22Rv1 (cell line): ENCODE results near the gene PPP1R12B.
"Not testable (repeated sequence)": the region's sequence is repeated elsewhere in the genome, so short reads cannot be mapped to it uniquely, and the experiment has no call there.

Experiments
- H3K27ac ChIP-seq: fragments of 450-650 bp; 2 replicates; pipeline ENCODE4 v1.5.1; 2017
- ZFX ChIP-seq: fragments of 450-650 bp; IDR thresholded peaks from 2 replicates; pipeline ENCODE4 v1.6.1; 2017; ENCODE audit warnings: antibody characterized with exemption, borderline replicate concordance
- TF ChIP-seq, protein P1 (sequence below): fragments of 450-650 bp; IDR thresholded peaks from 2 replicates; pipeline ENCODE4 v1.5.1; 2017; ENCODE audit warnings: mild to moderate bottlenecking

The PPP1R12B gene

DNA sequence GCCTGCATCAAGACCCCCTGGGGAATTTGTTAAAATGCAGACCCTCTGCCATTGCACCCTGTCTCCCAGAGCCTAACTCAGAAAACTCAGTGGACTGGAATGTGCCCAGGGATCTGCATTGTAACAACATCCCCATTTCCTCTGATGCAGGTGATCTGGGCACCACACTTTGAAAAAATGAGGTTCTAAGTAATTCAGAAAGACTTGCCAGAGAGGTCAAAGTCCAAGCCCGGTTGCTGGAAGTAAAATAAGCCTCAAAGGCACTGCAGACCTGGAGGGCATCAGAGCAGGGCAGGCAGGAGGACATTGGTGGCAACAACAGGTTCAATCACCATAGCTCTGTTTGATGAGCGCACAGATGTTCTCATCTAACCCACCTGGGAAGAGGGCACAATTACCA lies 271.0 kb downstream of the PPP1R12B start:
- TF ChIP-seq, protein P1, sequence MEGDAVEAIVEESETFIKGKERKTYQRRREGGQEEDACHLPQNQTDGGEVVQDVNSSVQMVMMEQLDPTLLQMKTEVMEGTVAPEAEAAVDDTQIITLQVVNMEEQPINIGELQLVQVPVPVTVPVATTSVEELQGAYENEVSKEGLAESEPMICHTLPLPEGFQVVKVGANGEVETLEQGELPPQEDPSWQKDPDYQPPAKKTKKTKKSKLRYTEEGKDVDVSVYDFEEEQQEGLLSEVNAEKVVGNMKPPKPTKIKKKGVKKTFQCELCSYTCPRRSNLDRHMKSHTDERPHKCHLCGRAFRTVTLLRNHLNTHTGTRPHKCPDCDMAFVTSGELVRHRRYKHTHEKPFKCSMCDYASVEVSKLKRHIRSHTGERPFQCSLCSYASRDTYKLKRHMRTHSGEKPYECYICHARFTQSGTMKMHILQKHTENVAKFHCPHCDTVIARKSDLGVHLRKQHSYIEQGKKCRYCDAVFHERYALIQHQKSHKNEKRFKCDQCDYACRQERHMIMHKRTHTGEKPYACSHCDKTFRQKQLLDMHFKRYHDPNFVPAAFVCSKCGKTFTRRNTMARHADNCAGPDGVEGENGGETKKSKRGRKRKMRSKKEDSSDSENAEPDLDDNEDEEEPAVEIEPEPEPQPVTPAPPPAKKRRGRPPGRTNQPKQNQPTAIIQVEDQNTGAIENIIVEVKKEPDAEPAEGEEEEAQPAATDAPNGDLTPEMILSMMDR, result no peak
- TF ChIP-seq ZFX, result no peak
- no peak overlapping the region for H3K27ac ChIP-seq

- H3K27ac ChIP-seq, result not testable (repeated sequence)
Measured at GRCh38 chr1:202620036-202620435, 271.5 kb downstream of the PPP1R12B start.

DNA sequence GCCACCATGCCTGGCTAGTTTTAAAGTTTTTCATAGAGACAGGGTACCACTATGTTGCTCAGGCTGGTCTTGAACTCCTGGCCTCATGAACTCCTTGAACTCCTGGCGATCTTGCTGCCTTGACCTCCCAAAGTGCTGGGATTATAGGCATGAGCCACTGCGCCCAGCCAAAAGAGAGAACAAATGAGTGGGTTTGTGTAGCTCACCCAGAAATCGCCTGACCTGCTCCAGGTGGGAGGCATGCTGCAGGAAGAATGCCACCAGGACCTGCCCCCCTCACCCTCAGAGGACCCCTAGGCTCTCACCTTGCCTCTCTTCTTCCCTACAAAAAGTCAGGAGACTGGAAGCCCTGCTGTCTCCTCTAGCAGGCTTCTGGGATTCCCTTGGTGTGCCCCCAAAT lies 272.9 kb downstream of the PPP1R12B start:
- TF ChIP-seq, protein P1, result no peak
- TF ChIP-seq ZFX, result no peak

DNA sequence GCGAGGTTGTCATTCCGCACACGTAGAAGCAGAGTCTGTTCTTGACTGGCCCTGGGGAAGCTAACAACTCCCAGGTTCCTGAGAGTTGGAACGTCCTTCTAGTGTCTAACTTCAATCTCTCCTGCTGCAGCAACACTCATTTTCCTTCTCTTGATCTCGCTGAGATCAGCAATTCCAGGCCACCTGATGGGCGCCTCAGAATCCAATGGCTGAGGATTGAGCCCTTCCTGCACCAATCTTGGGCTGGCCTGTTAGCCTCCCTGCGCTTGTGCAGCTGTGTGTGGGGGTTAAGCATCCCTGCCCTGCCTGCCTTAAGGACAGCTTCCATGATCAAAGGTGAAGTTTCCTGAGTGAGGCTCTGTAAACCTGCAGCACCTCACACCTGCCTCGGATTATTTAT lies 273.9 kb downstream of the PPP1R12B start:
- no peak for TF ChIP-seq ZFX
- TF ChIP-seq, protein P1, result no peak
- no peak overlapping the region for H3K27ac ChIP-seq

More for the DNA sequence above, 272.9 kb downstream of the PPP1R12B start:
- no peak overlapping the region for H3K27ac ChIP-seq

DNA sequence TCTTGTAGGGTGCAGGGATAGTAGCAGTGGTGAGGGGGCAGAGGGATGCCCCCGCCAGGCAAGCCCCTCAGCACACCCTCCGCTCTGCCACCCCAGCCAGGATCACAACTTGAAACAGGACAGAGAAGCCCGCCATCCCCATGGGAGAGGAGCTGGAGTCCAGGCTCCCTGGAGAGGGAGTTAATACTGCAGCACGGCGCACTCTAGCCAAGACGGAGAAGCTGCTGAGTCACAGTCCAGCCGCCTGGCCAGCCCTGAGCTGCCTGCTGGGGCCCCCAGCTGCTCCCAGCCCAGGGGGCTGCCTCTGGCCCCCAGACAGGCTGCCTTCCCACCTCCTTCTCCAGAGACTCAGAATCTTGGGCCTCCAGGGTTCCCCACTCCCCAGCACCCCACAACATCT lies 274.6 kb downstream of the PPP1R12B start:
- TF ChIP-seq, protein P1, result no peak
- H3K27ac ChIP-seq, result no peak overlapping the region

DNA sequence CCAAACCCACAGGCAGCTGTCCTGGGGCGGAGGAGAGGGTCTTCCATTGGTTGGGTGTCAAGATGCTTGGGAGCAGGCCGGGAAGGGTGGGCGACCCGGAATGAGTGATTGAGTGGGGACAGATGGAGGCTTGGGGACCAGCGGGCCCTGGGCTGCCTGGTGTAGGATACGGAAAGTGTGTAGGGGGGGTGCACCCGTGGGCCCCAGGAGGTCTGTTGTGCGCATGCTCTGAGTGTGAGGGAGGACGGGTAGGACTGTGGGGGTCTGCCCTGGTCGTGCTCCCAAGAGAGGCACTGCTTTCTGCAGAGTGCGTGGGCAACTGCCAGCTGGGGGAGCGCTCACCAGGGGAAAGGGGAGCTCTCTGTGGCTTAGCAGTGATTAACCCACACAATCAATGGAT lies 275.0 kb downstream of the PPP1R12B start:
- H3K27ac ChIP-seq, result not testable (repeated sequence)

GRCh38 chr1:202624088-202624780 lies 275.7 kb downstream of the PPP1R12B start:
- no peak overlapping the region for H3K27ac ChIP-seq
- TF ChIP-seq, protein P1, result no peak
- no peak for TF ChIP-seq ZFX

GRCh38 chr1:202624781-202625108 lies 276.2 kb downstream of the PPP1R12B start:
- no peak for TF ChIP-seq ZFX
- TF ChIP-seq, protein P1, result no peak
- H3K27ac ChIP-seq, result no peak overlapping the region
